Measurements from ENCODE around the gene ITGA11.

ITGA11 gene

GRCh38 chr15:68431037-68431791, 749 bp downstream of the ITGA11 start:
- Histone ChIP-seq H3K4me1 (ENCODE audit: control insufficient read depth in 1 of 2, insufficient read depth in 2 of 2, low read length in 2 of 2) (peaks cover 0 to 15% of the 10 kb centered on the region in 2 donors), H3K36me3 (ENCODE audit: control insufficient read depth in 1 of 2, insufficient read depth in 2 of 2, low read length in 2 of 2) (no peaks in the 10 kb centered on the region), H3K4me3 (ENCODE audit: low read depth in 1 of 2, low read length in 2 of 2) (peak overlapping the region; percentile 52 to 57), H3K27me3 (ENCODE audit: low read depth, low read length) (peaks cover 28% of the 10 kb centered on the region), H3K27ac (ENCODE audit: low read length) (no peak overlapping the region), H3K9me3 (ENCODE audit: control insufficient read depth in 1 of 2, low read length in 2 of 2) (no peaks in the 10 kb centered on the region)

- Histone ChIP-seq H3K27me3 (ENCODE audit: low read depth, low read length) (peaks cover 28% of the 10 kb centered on the region), H3K4me1 (ENCODE audit: control insufficient read depth in 1 of 2, insufficient read depth in 2 of 2, low read length in 2 of 2) (peaks cover 0 to 15% of the 10 kb centered on the region in 2 donors), H3K36me3 (ENCODE audit: control insufficient read depth in 1 of 2, insufficient read depth in 2 of 2, low read length in 2 of 2) (no peaks in the 10 kb centered on the region), H3K9me3 (ENCODE audit: control insufficient read depth in 1 of 2, low read length in 2 of 2) (no peaks in the 10 kb centered on the region), H3K27ac (ENCODE audit: low read length) (no peak overlapping the region), H3K4me3 (ENCODE audit: low read depth in 1 of 2, low read length in 2 of 2) (peak overlapping the region in 1 of 2 donors; percentile 57)
These were observed 1.4 kb downstream of the ITGA11 start for GRCh38 chr15:68430471-68431036.

GRCh38 chr15:68429691-68430470, 2.1 kb downstream of the ITGA11 start:
- Histone ChIP-seq H3K27me3 (ENCODE audit: low read depth, low read length) (peaks cover 28% of the 10 kb centered on the region), H3K36me3 (ENCODE audit: control insufficient read depth in 1 of 2, insufficient read depth in 2 of 2, low read length in 2 of 2) (no peaks in the 10 kb centered on the region), H3K4me3 (ENCODE audit: low read depth in 1 of 2, low read length in 2 of 2) (no peak overlapping the region), H3K9me3 (ENCODE audit: control insufficient read depth in 1 of 2, low read length in 2 of 2) (no peaks in the 10 kb centered on the region), H3K4me1 (ENCODE audit: control insufficient read depth in 1 of 2, insufficient read depth in 2 of 2, low read length in 2 of 2) (peaks cover 0 to 15% of the 10 kb centered on the region in 2 donors), H3K27ac (ENCODE audit: low read length) (no peak overlapping the region)

DNA sequence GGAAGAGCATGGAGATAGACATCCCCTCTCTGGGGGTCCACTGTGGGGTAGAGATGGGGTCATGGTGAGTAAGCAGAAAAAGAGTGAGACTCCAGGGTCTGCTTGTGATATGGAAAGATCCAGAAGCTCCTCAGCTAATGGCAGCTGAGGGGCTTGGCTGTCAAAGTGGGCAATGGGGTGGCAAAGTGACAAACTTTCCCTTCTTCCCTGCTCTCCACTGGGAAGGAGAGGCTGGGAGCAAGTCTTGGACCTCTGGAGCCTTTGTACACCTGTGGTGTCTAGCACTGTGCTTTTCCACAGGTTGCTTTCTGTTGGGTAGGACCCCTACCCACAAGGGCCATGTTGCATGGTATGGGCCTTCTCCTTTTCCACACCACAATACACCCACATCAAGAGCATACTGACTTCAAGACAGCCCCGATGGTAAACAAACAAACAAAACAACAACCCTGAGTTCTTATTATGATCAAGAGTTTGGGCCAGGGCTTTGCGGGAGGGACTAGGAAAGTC, 3.5 kb downstream of the ITGA11 start:
- peaks cover 24% of the 10 kb centered on the region for H3K27me3 ChIP-seq (ENCODE audit: low read depth, low read length)
- H3K4me1 ChIP-seq (ENCODE audit: control insufficient read depth in 1 of 2, insufficient read depth in 2 of 2, low read length in 2 of 2), result peaks cover 0 to 15% of the 10 kb centered on the region in 2 donors
- no peaks in the 10 kb centered on the region for H3K9me3 ChIP-seq (ENCODE audit: control insufficient read depth in 1 of 2, low read length in 2 of 2)
- H3K27ac ChIP-seq (ENCODE audit: low read length), result no peak overlapping the region
- H3K4me3 ChIP-seq (ENCODE audit: low read depth in 1 of 2, low read length in 2 of 2), result no peak overlapping the region
- H3K36me3 ChIP-seq (ENCODE audit: control insufficient read depth in 1 of 2, insufficient read depth in 2 of 2, low read length in 2 of 2), result no peaks in the 10 kb centered on the region

DNA sequence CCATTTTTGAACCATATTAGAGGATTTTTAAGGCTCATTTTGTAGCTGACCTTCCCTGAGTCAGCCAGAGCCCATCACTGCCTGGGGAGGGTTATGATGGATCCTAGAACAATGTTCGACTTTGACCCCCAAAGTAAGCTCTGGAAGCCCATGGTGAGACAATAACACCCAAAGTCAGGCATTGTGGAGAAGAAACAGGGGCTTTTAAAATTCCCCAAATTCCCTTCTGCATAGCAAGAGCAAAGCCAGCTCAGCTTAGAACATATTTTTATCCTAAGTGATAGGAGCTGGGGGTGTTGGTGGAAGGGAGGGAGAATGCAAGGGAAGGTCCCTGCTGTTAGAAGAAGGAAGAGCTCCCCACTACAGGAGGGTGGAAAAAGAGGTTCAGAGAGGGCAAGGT, 4.0 kb downstream of the ITGA11 start:
- Histone ChIP-seq H3K27me3 (ENCODE audit: low read depth, low read length) (peaks cover 18% of the 10 kb centered on the region), H3K36me3 (ENCODE audit: control insufficient read depth in 1 of 2, insufficient read depth in 2 of 2, low read length in 2 of 2) (no peaks in the 10 kb centered on the region), H3K9me3 (ENCODE audit: control insufficient read depth in 1 of 2, low read length in 2 of 2) (no peaks in the 10 kb centered on the region), H3K4me3 (ENCODE audit: low read depth in 1 of 2, low read length in 2 of 2) (no peak overlapping the region), H3K27ac (ENCODE audit: low read length) (no peak overlapping the region), H3K4me1 (ENCODE audit: control insufficient read depth in 1 of 2, insufficient read depth in 2 of 2, low read length in 2 of 2) (peaks cover 0 to 15% of the 10 kb centered on the region in 2 donors)

- no peaks in the 10 kb centered on the region for H3K9me3 ChIP-seq (ENCODE audit: control insufficient read depth in 1 of 2, low read length in 2 of 2)
- H3K36me3 ChIP-seq (ENCODE audit: control insufficient read depth in 1 of 2, insufficient read depth in 2 of 2, low read length in 2 of 2), result no peaks in the 10 kb centered on the region
- H3K4me1 ChIP-seq (ENCODE audit: control insufficient read depth in 1 of 2, insufficient read depth in 2 of 2, low read length in 2 of 2), result peaks cover 0 to 14% of the 10 kb centered on the region in 2 donors
- H3K27me3 ChIP-seq (ENCODE audit: low read depth, low read length), result peaks cover 13% of the 10 kb centered on the region
- H3K4me3 ChIP-seq (ENCODE audit: low read depth in 1 of 2, low read length in 2 of 2), result no peak overlapping the region
- no peak overlapping the region for H3K27ac ChIP-seq (ENCODE audit: low read length)
These were observed 4.6 kb downstream of the ITGA11 start for GRCh38 chr15:68427366-68427765.

- no peak overlapping the region for H3K4me3 ChIP-seq (ENCODE audit: low read depth in 1 of 2, low read length in 2 of 2)
- no peaks in the 10 kb centered on the region for H3K36me3 ChIP-seq (ENCODE audit: control insufficient read depth in 1 of 2, insufficient read depth in 2 of 2, low read length in 2 of 2)
- peaks cover under 1% of the 10 kb centered on the region for H3K27me3 ChIP-seq (ENCODE audit: low read depth, low read length)
- peaks cover 0 to 2% of the 10 kb centered on the region in 2 donors for H3K4me1 ChIP-seq (ENCODE audit: control insufficient read depth in 1 of 2, insufficient read depth in 2 of 2, low read length in 2 of 2)
- no peak overlapping the region for H3K27ac ChIP-seq (ENCODE audit: low read length)
- H3K9me3 ChIP-seq (ENCODE audit: control insufficient read depth in 1 of 2, low read length in 2 of 2), result no peaks in the 10 kb centered on the region
These were observed 5.8 kb downstream of the ITGA11 start for GRCh38 chr15:68426116-68426515.

DNA sequence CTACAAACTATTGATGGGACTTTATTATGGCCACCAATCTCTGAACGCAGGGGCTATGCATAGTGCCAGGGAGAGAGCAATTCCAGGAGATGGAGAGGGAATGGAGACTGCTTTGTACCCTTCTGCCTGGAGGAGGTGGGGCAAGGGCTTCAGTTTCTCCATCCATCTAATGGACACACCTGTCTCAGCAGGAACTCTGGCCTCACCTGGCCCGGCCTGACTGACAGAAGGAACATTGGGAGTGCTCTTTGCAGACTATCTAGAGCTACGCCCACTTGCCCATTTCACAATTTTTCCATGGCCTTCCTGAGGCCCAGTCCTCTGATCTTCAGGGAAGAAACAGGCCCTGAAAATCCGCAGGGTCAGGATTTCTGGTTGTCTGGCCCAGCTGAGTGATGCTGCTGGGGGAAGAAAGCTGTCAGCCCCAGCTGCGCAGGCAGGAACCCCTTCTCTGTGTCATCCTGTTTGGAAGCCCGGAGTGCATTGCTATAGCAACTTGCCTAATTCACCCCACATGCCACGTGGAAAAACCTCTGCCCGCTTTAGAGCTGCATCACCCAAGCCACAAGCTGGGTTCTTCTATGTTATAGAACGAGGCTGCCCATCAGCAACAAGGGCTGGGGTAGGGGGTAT, 6.4 kb downstream of the ITGA11 start:
- Histone ChIP-seq H3K36me3 (ENCODE audit: control insufficient read depth in 1 of 2, insufficient read depth in 2 of 2, low read length in 2 of 2) (no peaks in the 10 kb centered on the region), H3K27ac (ENCODE audit: low read length) (no peak overlapping the region), H3K9me3 (ENCODE audit: control insufficient read depth in 1 of 2, low read length in 2 of 2) (no peaks in the 10 kb centered on the region), H3K4me1 (ENCODE audit: control insufficient read depth in 1 of 2, insufficient read depth in 2 of 2, low read length in 2 of 2) (no peaks in the 10 kb centered on the region), H3K4me3 (ENCODE audit: low read depth in 1 of 2, low read length in 2 of 2) (no peak overlapping the region), H3K27me3 (ENCODE audit: low read depth, low read length) (no peaks in the 10 kb centered on the region)

DNA sequence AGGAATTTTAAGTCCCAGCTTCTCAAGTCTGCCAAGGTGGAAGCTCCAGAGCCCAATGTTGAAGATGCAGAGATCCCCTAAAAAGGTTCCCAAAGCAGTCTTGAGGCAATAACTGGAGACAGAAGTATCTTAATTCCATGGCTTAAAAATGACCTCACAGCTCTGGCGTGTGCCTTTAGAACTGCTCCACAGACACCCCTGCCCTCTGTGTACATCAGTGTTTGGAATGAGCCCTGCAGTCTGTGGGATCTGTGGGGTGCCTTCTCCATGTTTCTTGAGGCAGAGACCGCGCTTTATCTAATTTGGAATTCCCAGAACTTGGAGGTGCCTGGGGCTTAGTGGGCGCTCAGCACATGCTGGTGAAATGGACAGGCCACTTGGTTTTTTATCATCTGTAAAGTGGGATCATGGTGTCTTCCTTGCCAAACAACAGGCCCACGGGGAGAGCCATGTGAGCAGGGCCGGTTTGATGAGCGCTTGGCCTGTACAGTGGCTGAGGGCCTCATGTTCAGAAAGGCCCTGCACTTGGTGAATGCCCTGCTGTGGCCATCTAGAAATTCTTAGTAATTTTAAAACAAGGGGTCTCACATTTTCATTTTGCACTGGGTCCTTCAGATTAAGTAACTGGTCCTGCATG, 7.1 kb downstream of the ITGA11 start:
- no peaks in the 10 kb centered on the region for H3K9me3 ChIP-seq (ENCODE audit: control insufficient read depth in 1 of 2, low read length in 2 of 2)
- no peak overlapping the region for H3K4me3 ChIP-seq (ENCODE audit: low read depth in 1 of 2, low read length in 2 of 2)
- H3K4me1 ChIP-seq (ENCODE audit: control insufficient read depth in 1 of 2, insufficient read depth in 2 of 2, low read length in 2 of 2), result no peaks in the 10 kb centered on the region
- H3K27ac ChIP-seq (ENCODE audit: low read length), result no peak overlapping the region
- no peaks in the 10 kb centered on the region for H3K36me3 ChIP-seq (ENCODE audit: control insufficient read depth in 1 of 2, insufficient read depth in 2 of 2, low read length in 2 of 2)
- H3K27me3 ChIP-seq (ENCODE audit: low read depth, low read length), result no peaks in the 10 kb centered on the region

DNA sequence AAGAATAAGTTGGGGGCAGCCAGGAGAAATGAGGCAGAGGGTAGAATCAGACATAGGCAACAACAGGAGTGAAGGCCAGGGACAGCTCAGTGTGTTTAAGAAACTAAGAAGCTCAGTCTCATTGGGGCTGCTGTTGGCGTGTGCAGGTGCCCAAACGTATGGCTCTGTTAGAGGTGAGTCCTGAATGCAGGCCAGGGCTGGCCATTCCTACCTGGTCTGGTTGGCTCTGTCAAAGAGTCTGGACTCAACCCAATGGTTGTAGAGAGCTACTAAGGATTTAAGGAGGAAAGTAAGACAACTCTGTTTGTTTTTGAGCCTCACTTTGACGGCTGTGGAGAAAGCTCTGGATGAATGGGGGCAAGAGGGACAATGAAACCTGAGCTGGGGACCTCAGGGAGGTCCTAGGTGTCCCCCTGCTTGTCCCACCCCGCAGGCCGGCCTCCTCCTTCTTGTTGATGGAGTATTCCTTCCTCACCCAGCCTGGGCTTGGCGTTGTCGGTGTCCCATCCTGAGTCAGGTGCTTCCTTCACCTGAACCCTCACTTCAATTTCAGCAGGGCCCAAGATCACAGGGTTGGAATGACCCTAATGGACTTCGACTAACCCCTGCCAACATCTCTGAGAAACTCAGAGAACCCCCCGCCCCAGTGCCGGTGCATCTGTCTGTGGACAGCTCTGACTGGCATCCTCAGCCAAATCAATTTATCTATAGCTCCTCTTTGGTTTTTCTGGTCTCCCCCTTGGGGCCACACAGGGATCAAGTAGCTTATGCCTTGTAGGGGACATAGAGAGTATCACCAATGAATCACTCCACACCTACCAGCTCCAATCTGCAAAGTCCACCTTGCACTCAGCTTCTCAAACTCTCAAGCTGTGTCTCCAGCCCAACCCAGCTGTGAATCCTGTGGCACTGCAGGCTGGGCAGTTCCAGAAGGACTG, 8.3 kb downstream of the ITGA11 start:
- Histone ChIP-seq H3K36me3 (ENCODE audit: control insufficient read depth in 1 of 2, insufficient read depth in 2 of 2, low read length in 2 of 2) (no peaks in the 10 kb centered on the region), H3K27me3 (ENCODE audit: low read depth, low read length) (no peaks in the 10 kb centered on the region), H3K27ac (ENCODE audit: low read length) (no peak overlapping the region), H3K9me3 (ENCODE audit: control insufficient read depth in 1 of 2, low read length in 2 of 2) (no peaks in the 10 kb centered on the region), H3K4me1 (ENCODE audit: control insufficient read depth in 1 of 2, insufficient read depth in 2 of 2, low read length in 2 of 2) (no peaks in the 10 kb centered on the region), H3K4me3 (ENCODE audit: low read depth in 1 of 2, low read length in 2 of 2) (no peak overlapping the region)
